Small intestine (tissue), 7 donors: ENCODE data around the gene KCNG2. TPM values are rescaled to one million over a fixed set of nuclear protein-coding genes. Genes with fewer than 3 reads are reported as not detected.
A peak's percentile ranks its signal among the peaks of the same experiment; 100 is the strongest.

Source experiments
- DNase-seq, 2 donors: peaks; one replicate each; pipeline versions ENCODE4 v3.0.0 to v3.0.0-alpha.2; 2013
- FAIRE-seq: peaks from 2 replicates; lab custom pipeline; 2012; peaks lifted over from hg19 to GRCh38; lab: Jason Lieb, UNC
- H3K27ac ChIP-seq, 3 donors: one replicate each; pipeline ENCODE4 v1.5.1; 2013; ENCODE audit warnings: low read length in 2 of 3, mild to moderate bottlenecking in 2 of 3, control low read depth in 1 of 3, inconsistent platforms in 1 of 3, low read depth in 1 of 3, moderate library complexity in 1 of 3
- H3K27me3 ChIP-seq, 3 donors: one replicate each; pipeline ENCODE4 v1.6.1; 2013; ENCODE audit warnings: low read length in 3 of 3, inconsistent platforms in 1 of 3; ENCODE audit not compliant: control insufficient read depth in 3 of 3, insufficient read depth in 3 of 3
- H3K36me3 ChIP-seq, 3 donors: one replicate each; pipeline ENCODE4 v1.6.1; 2013; ENCODE audit warnings: low read length in 3 of 3, inconsistent platforms in 1 of 3, low read depth in 1 of 3, mild to moderate bottlenecking in 1 of 3, moderate library complexity in 1 of 3; ENCODE audit not compliant: control insufficient read depth in 3 of 3, insufficient read depth in 2 of 3
- H3K4me1 ChIP-seq, 3 donors: one replicate each; pipeline ENCODE4 v1.6.1; 2013; ENCODE audit warnings: low read length in 2 of 3, inconsistent platforms in 1 of 3, low read depth in 1 of 3, mild to moderate bottlenecking in 1 of 3, moderate library complexity in 1 of 3; ENCODE audit not compliant: control insufficient read depth in 3 of 3, insufficient read depth in 2 of 3
- H3K4me3 ChIP-seq, 3 donors: one replicate each; pipeline ENCODE4 v1.5.1; 2013; ENCODE audit warnings: low read length in 3 of 3, control low read depth in 1 of 3, inconsistent platforms in 1 of 3, low read depth in 1 of 3, mild to moderate bottlenecking in 1 of 3, moderate library complexity in 1 of 3
- H3K9me3 ChIP-seq, 2 donors: one replicate each; pipeline ENCODE4 v1.6.1; 2013; ENCODE audit warnings: low read depth in 1 of 2, low read length in 1 of 2; ENCODE audit not compliant: control insufficient read depth in 2 of 2, insufficient read depth in 1 of 2
- WGBS, 3 donors: extraction: QIAGEN DNeasy Blood & Tissue Kit; methylation state at CpG; one replicate each; pipeline ENCODE4 v1.1.7; 2013; 5-methylcytosine and 5-hydroxymethylcytosine counted together
- polyA plus RNA-seq, 4 donors: library from polyadenylated mRNA; stranded (reverse) in 3 of 4; unstranded in 1 of 4; fragments of 200-250 nt in 3 of 4; fragments of 120-200 nt in 1 of 4; gene quantifications; one replicate each; pipeline versions ENCODE4 v1.2.1 to v1.2.3, GENCODE V29; 2013
- donor health status: healthy with polysubstance abuse.
- donor health status: control.
- donor health status: control.
- donor health status: Bipolar disorder and iron deficiency.
- donor health status: healthy.

Gene KCNG2
- polyA plus RNA-seq, 4 donors: 0.10 to 0.30 TPM; not detected in 2

- peaks cover 2 to 38% (median 3%) of the 10 kb centered on the region in 3 donors for H3K36me3 ChIP-seq
- no peak for DNase-seq
- H3K4me3 ChIP-seq: no peak overlapping the region
- FAIRE-seq: no peak
- no peaks in the 10 kb centered on the region for H3K27me3 ChIP-seq
- no peak overlapping the region for H3K27ac ChIP-seq
- peaks cover 0 to 8% (median 6%) of the 10 kb centered on the region in 3 donors for H3K4me1 ChIP-seq
- WGBS, 3 donors: 94 to 96% (median 94%) methylated on average over 3 of the region's 3 CpGs
- peaks cover 0 to 47% of the 10 kb centered on the region in 2 donors for H3K9me3 ChIP-seq
Measured at GRCh38 chr18:79932907-79933306, 135.2 kb downstream of the KCNG2 start.

GRCh38 chr18:79933765-79934164, 136.0 kb downstream of the KCNG2 start:
- Histone ChIP-seq H3K9me3 (peaks cover 0 to 38% of the 10 kb centered on the region in 2 donors), H3K4me3 (no peak overlapping the region), H3K4me1 (peaks cover 0 to 8% (median 6%) of the 10 kb centered on the region in 3 donors), H3K27ac (no peak overlapping the region), H3K36me3 (peaks cover 2 to 32% (median 5%) of the 10 kb centered on the region in 3 donors), H3K27me3 (no peaks in the 10 kb centered on the region)
- no peak for FAIRE-seq
- DNase-seq: peak; percentile 59 to 61
- WGBS, 3 donors: 67 to 77% (median 73%) methylated on average over 10 of the region's 10 CpGs

GRCh38 chr18:79934311-79935097, 136.8 kb downstream of the KCNG2 start:
- DNase-seq (peak; percentile 68 to 70), FAIRE-seq (no peak)
- 37 to 64% (median 40%) methylated on average over 8 of the region's 8 CpGs for WGBS, 3 donors
- Histone ChIP-seq H3K36me3 (peaks cover 2 to 30% (median 5%) of the 10 kb centered on the region in 3 donors), H3K27ac (peak overlapping the region; percentile 1 to 42 (median 6)), H3K4me1 (peaks cover 0 to 8% (median 6%) of the 10 kb centered on the region in 3 donors), H3K4me3 (no peak overlapping the region), H3K27me3 (no peaks in the 10 kb centered on the region), H3K9me3 (peaks cover 0 to 31% of the 10 kb centered on the region in 2 donors)

DNA sequence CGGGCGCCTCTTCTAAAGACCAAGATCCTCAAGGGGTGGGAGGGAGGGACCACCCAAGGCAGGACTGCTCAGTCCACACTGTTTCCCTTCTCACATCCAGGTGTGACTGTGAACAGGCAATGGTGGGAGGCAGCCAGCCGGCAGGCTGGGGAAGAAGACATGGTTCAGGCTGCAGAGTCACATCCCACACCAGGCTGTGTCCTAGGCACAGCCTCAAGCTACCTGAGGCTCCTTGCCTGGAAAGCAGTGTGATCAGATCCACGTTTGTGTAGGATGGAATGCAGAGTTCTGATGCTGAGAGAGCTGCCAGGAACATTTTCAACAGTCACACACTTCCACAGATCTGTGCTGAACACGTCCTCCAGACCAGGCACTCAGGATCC, 137.4 kb downstream of the KCNG2 start:
- Histone ChIP-seq H3K9me3 (peaks cover 0 to 27% of the 10 kb centered on the region in 2 donors), H3K27me3 (no peaks in the 10 kb centered on the region), H3K27ac (no peak overlapping the region), H3K36me3 (peaks cover 0 to 31% (median 3%) of the 10 kb centered on the region in 3 donors), H3K4me1 (peaks cover 0 to 8% (median 6%) of the 10 kb centered on the region in 3 donors), H3K4me3 (no peak overlapping the region)
- DNase-seq (no peak), FAIRE-seq (no peak)
- WGBS, 3 donors: 54 to 85% (median 79%) methylated on average over 5 of the region's 5 CpGs

DNA sequence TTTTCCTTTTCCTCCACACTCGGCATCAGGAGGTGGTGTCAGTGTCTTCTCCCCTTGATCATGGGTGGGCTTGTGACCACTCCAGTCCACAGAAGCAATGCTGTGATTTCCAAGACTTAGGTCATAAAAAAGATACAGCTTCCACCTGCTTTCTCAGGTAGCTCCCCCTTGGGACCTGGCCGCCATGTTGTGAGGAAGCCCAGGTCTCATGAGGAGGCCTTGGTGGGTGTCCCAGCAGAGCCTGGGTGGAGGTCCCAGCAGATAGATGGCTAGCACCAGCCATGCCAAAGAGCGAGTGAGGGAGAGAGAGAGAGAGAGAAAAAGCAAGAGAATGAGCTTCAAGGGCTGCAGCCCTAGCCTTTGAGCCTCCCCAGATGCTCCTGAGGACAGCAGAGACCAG, 137.8 kb downstream of the KCNG2 start:
- Histone ChIP-seq H3K9me3 (peaks cover 0 to 27% of the 10 kb centered on the region in 2 donors), H3K4me3 (no peak overlapping the region), H3K27ac (no peak overlapping the region), H3K4me1 (peaks cover 0 to 8% (median 6%) of the 10 kb centered on the region in 3 donors), H3K27me3 (no peaks in the 10 kb centered on the region), H3K36me3 (peaks cover 0 to 35% (median 3%) of the 10 kb centered on the region in 3 donors)
- 91 to 98% (median 94%) methylated on average over 3 of the region's 3 CpGs for WGBS, 3 donors
- FAIRE-seq: no peak
- DNase-seq: no peak

GRCh38 chr18:79935925-79936324, 138.2 kb downstream of the KCNG2 start:
- Histone ChIP-seq H3K4me3 (no peak overlapping the region), H3K4me1 (peaks cover 0 to 8% (median 6%) of the 10 kb centered on the region in 3 donors), H3K9me3 (peaks cover 0 to 27% of the 10 kb centered on the region in 2 donors), H3K27me3 (no peaks in the 10 kb centered on the region), H3K36me3 (peaks cover 0 to 39% (median 3%) of the 10 kb centered on the region in 3 donors), H3K27ac (no peak overlapping the region)
- no peak for FAIRE-seq
- WGBS, 3 donors: 93 to 97% (median 97%) methylated on average over 6 of the region's 6 CpGs
- no peak for DNase-seq

- Histone ChIP-seq H3K9me3 (peaks cover 0 to 24% of the 10 kb centered on the region in 2 donors), H3K36me3 (peaks cover 0 to 45% (median 3%) of the 10 kb centered on the region in 3 donors), H3K4me3 (no peak overlapping the region), H3K27ac (no peak overlapping the region), H3K27me3 (no peaks in the 10 kb centered on the region), H3K4me1 (peaks cover 0 to 8% (median 6%) of the 10 kb centered on the region in 3 donors)
- no peak for FAIRE-seq
- WGBS, 3 donors: 89 to 95% (median 94%) methylated on average over 12 of the region's 12 CpGs
- DNase-seq: no peak
Measured at GRCh38 chr18:79936641-79937040, 138.9 kb downstream of the KCNG2 start.

DNA sequence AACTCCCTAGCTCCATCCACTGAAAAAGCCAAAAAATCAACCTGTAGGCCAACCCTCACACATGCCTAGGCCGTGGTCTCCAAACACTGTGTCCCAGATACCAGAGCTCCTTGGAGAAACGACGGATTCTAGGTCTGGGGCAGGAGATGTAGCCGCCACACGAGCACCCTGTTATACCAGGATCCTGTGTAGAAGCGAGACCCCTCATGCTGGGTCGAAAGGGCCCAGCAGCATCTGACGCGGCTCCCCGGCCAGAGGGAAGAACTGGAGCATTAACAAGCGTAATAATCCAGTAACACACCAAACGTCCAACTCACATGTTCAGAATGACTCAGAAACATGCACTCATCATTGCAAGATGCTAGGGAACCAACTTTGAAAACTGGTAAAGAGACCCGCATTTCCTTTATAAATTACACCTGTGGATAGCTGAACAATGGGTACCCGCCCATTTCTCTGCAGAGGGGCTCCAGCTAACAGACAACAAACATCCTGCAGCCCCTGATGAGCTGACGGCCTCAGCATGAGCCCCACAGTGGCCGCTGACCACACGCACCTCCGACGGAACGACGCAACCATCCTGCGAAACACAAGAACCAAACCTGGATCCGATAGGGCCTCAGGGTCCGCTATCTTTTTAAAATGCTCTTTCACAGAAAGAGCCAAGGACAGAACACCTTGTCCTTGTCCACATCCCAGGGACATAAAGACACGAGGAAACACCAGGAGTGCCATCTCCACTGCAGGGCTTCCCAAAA, 139.5 kb downstream of the KCNG2 start:
- H3K4me3 ChIP-seq: no peak overlapping the region
- peaks cover 0 to 13% (median 6%) of the 10 kb centered on the region in 3 donors for H3K4me1 ChIP-seq
- FAIRE-seq (no peak), DNase-seq (no peak)
- H3K36me3 ChIP-seq: peaks cover 0 to 50% (median 5%) of the 10 kb centered on the region in 3 donors
- no peak overlapping the region for H3K27ac ChIP-seq
- WGBS, 3 donors: 94 to 96% (median 96%) methylated on average over 25 of the region's 25 CpGs
- peaks cover 0 to 23% of the 10 kb centered on the region in 2 donors for H3K9me3 ChIP-seq
- H3K27me3 ChIP-seq: no peaks in the 10 kb centered on the region
